ENCODE results near the gene ELOVL7. TPM values are rescaled to one million over a fixed set of nuclear protein-coding genes. Genes with fewer than 3 reads are reported as not detected.
"Not testable (repeated sequence)": the region's sequence is repeated elsewhere in the genome, so short reads cannot be mapped to it uniquely, and the experiment has no call there.

ELOVL7 gene
- total and polyA plus RNA-seq, 2 experiments from 2014 or later, result 15.2 to 41.8 TPM

GRCh38 chr5:60738933-60739332, 105.1 kb downstream of the ELOVL7 start:
- H3K4me3 ChIP-seq, result no peak overlapping the region
- no peaks in the 10 kb centered on the region for H3K9me2 ChIP-seq (replicated peaks; ENCODE audit: insufficient read depth)
- H3K9me3 ChIP-seq (ENCODE audit: low read depth), result no peaks in the 10 kb centered on the region
- H3K36me3 ChIP-seq (replicated peaks; ENCODE audit: insufficient read depth, low read depth), result no peaks in the 10 kb centered on the region
- H3K27me3 ChIP-seq, result no peaks in the 10 kb centered on the region
- no peaks in the 10 kb centered on the region for H3K4me1 ChIP-seq (ENCODE audit: insufficient read depth)
- H3K27ac ChIP-seq, result no peak overlapping the region
- no peak for DNase-seq (ENCODE audit: low spot score)
- H2AFZ ChIP-seq, result no peak overlapping the region
- H4K20me1 ChIP-seq (ENCODE audit: insufficient read depth, poor library complexity, severe bottlenecking), result no peaks in the 10 kb centered on the region
- no peaks in the 10 kb centered on the region for H3K79me2 ChIP-seq
- H3K4me2 ChIP-seq, result no peak overlapping the region
- TF ChIP-seq CTCF (IDR thresholded peaks at IDR 0.05; ENCODE audit: poor library complexity) (no peak), EZH2 (IDR thresholded peaks at IDR 0.05; ENCODE audit: borderline replicate concordance) (no peak), EZH2phosphoT487 (IDR thresholded peaks at IDR 0.05; ENCODE audit: low read depth, severe bottlenecking, unreplicated experiment) (no peak)
- WGBS (ENCODE audit: low lambda C conversion rate, missing lambda C conversion rate), result 78% methylated on average over 3 of the region's 3 CpGs

GRCh38 chr5:60738461-60738860, 105.6 kb downstream of the ELOVL7 start:
- H2AFZ ChIP-seq, result no peak overlapping the region
- TF ChIP-seq CTCF (IDR thresholded peaks at IDR 0.05; ENCODE audit: poor library complexity) (no peak), EZH2phosphoT487 (IDR thresholded peaks at IDR 0.05; ENCODE audit: low read depth, severe bottlenecking, unreplicated experiment) (no peak)
- H3K27me3 ChIP-seq, result no peaks in the 10 kb centered on the region
- no peak for DNase-seq (ENCODE audit: low spot score)
- no peaks in the 10 kb centered on the region for H3K9me3 ChIP-seq (ENCODE audit: low read depth)
- H3K4me1 ChIP-seq (ENCODE audit: insufficient read depth), result no peaks in the 10 kb centered on the region
- no peaks in the 10 kb centered on the region for H3K36me3 ChIP-seq (replicated peaks; ENCODE audit: insufficient read depth, low read depth)
- no peaks in the 10 kb centered on the region for H4K20me1 ChIP-seq (ENCODE audit: insufficient read depth, poor library complexity, severe bottlenecking)
- no peak overlapping the region for H3K4me3 ChIP-seq
- no peaks in the 10 kb centered on the region for H3K79me2 ChIP-seq
- no peak overlapping the region for H3K4me2 ChIP-seq
- WGBS (ENCODE audit: low lambda C conversion rate, missing lambda C conversion rate), result 75% methylated on average over 4 of the region's 4 CpGs
- H3K27ac ChIP-seq, result no peak overlapping the region
- H3K9me2 ChIP-seq (replicated peaks; ENCODE audit: insufficient read depth), result no peaks in the 10 kb centered on the region

- H3K4me3 ChIP-seq; H3K9me3 ChIP-seq (ENCODE audit: low read depth); H3K27ac ChIP-seq; DNase-seq (ENCODE audit: low spot score); H3K36me3 ChIP-seq (replicated peaks; ENCODE audit: insufficient read depth, low read depth); H3K27me3 ChIP-seq; H3K9me2 ChIP-seq (replicated peaks; ENCODE audit: insufficient read depth); H2AFZ ChIP-seq; H3K4me2 ChIP-seq; H3K79me2 ChIP-seq; H3K4me1 ChIP-seq (ENCODE audit: insufficient read depth); H4K20me1 ChIP-seq (ENCODE audit: insufficient read depth, poor library complexity, severe bottlenecking): not testable (repeated sequence)
Measured at GRCh38 chr5:60730858-60731257, 113.2 kb downstream of the ELOVL7 start.

GRCh38 chr5:60727033-60727679, 116.9 kb downstream of the ELOVL7 start:
- H4K20me1 ChIP-seq (ENCODE audit: insufficient read depth, poor library complexity, severe bottlenecking), result no peaks in the 10 kb centered on the region
- TF ChIP-seq EZH2phosphoT487 (IDR thresholded peaks at IDR 0.05; ENCODE audit: low read depth, severe bottlenecking, unreplicated experiment) (no peak), EZH2 (IDR thresholded peaks at IDR 0.05; ENCODE audit: borderline replicate concordance) (no peak), CTCF (IDR thresholded peaks at IDR 0.05; ENCODE audit: poor library complexity) (no peak)
- no peak for DNase-seq (ENCODE audit: low spot score)
- H3K9me3 ChIP-seq (ENCODE audit: low read depth), result no peaks in the 10 kb centered on the region
- H3K36me3 ChIP-seq (replicated peaks; ENCODE audit: insufficient read depth, low read depth), result no peaks in the 10 kb centered on the region
- H3K4me2 ChIP-seq, result no peak overlapping the region
- 87% methylated on average over 1 of the region's 1 CpG for WGBS (ENCODE audit: low lambda C conversion rate, missing lambda C conversion rate)
- H3K79me2 ChIP-seq, result no peaks in the 10 kb centered on the region
- H3K4me3 ChIP-seq, result no peak overlapping the region
- H3K27me3 ChIP-seq, result no peaks in the 10 kb centered on the region
- H2AFZ ChIP-seq, result no peak overlapping the region
- no peak overlapping the region for H3K27ac ChIP-seq
- H3K9me2 ChIP-seq (replicated peaks; ENCODE audit: insufficient read depth), result no peaks in the 10 kb centered on the region
- H3K4me1 ChIP-seq (ENCODE audit: insufficient read depth), result no peaks in the 10 kb centered on the region

All from hepatocyte (in vitro differentiated cells).